H1 (cell line): ENCODE results near the gene LHPP. TPM values are rescaled to one million over a fixed set of nuclear protein-coding genes. Genes with fewer than 3 reads are reported as not detected.

Experiments used
- ATF2 ChIP-seq: IDR thresholded peaks from 2 replicates; pipeline ENCODE4 v1.6.1; 2012; ENCODE audit warnings: low read length, inconsistent platforms
- RAD21 ChIP-seq, 2 experiments: IDR thresholded peaks in 1 of 2; conservative IDR thresholded peaks in 1 of 2; 2 replicates each; pipeline ENCODE4 v1.6.1; 2011; ENCODE audit warnings: low read depth in 2 of 2, low read length in 2 of 2, improper control_type of control experiment in 1 of 2, inconsistent platforms in 1 of 2, mild to moderate bottlenecking in 1 of 2, moderate library complexity in 1 of 2
- SIN3A ChIP-seq, 2 experiments: IDR thresholded peaks in 1 of 2; conservative IDR thresholded peaks in 1 of 2; 2 replicates each; pipeline ENCODE4 v1.6.1; 2011 to 2012; ENCODE audit warnings: low read length in 2 of 2, improper control_type of control experiment in 1 of 2, low read depth in 1 of 2, mild to moderate bottlenecking in 1 of 2
- polyA plus RNA-seq, 7 experiments: library from polyadenylated mRNA; depleted of rRNA in 3 of 7; stranded (reverse) in 5 of 7; unstranded in 2 of 7; fragments of >200 nt in 5 of 7; fragments of 200-250 nt in 2 of 7; gene quantifications; 1 replicate in 5 of 7; 2 replicates in 1 of 7; 4 replicates in 1 of 7; pipeline versions ENCODE4 v1.2.1 to v1.2.3, GENCODE V29; 2011 to 2013; ENCODE audit warnings: missing spikeins in 2 of 7, mixed read lengths in 2 of 7
- total RNA-seq: library from RNA; stranded (reverse); fragmentation: NEBNext Ultra II Directional; extraction: Animal tissue kit (Norgen Biotek cat#: 25700); gene quantifications from 2 replicates; pipeline ENCODE4 v1.2.1, GENCODE V29; 2021

The LHPP gene
- total and polyA plus RNA-seq, 2 of the 8 experiments (the other 6 are each of a cell fraction or from before 2014, with no cell fraction given): 26.0 to 45.0 TPM

GRCh38 chr10:124619195-124619594 lies 157.6 kb downstream of the LHPP start (continued):
- TF ChIP-seq RAD21 (IDR thresholded peaks at IDR 0.05 in 1 of 2, conservative IDR thresholded peaks at IDR 0.05 in 1 of 2; ENCODE audit: low read depth in 2 of 2, low read length in 2 of 2): no peak
- TF ChIP-seq SIN3A (conservative IDR thresholded peaks at IDR 0.05 in 1 of 2, IDR thresholded peaks at IDR 0.05 in 1 of 2; ENCODE audit: low read depth in 1 of 2, low read length in 2 of 2): no peak
- TF ChIP-seq ATF2: no peak
